ENCODE measurements around the gene IFITM5. TPM values are rescaled to one million over a fixed set of nuclear protein-coding genes. Genes with fewer than 3 reads are reported as not detected.

The IFITM5 gene
- total RNA-seq, 1 donor from 2014 or later: not detected

DNA sequence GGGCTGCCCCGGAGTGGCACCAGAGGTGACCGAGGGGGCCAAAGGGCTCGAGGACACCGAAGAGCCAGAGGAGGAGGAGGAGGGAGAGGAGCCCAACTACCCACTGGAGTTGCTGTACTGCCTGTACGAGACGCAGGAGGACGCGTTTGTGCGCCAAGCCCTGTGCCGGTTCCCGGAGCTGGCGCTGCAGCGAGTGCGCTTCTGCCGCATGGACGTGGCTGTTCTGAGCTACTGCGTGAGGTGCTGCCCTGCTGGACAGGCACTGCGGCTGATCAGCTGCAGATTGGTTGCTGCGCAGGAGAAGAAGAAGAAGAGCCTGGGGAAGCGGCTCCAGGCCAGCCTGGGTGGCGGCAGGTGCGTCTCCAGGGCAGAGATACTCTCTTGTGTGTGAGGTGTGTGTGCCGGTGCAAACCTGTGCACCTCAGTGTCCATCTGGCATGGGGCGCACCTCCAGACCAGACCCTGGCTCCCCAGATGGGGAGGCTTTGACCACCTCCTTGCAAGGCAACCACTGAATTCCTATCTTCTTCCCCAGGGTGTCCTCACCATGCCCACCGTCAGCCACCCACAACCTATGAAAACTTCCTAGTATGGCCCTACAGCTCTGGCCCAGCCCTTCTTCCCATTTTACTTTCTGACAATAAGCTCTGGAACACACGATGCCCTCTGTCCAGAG is 17.7 kb downstream of the IFITM5 start:
- TF ChIP-seq CTCF (IDR thresholded peaks at IDR 0.05; ENCODE audit: partially characterized antibody, unreplicated experiment): no peak
- Mint-ChIP-seq H3K27me3 (ENCODE audit: unreplicated experiment) (peaks cover 22% of the 10 kb centered on the region), H3K4me1 (ENCODE audit: low read depth, unreplicated experiment) (peaks cover 3% of the 10 kb centered on the region), H3K27ac (ENCODE audit: unreplicated experiment) (no peak overlapping the region), H3K9me3 (ENCODE audit: unreplicated experiment) (peaks cover 13% of the 10 kb centered on the region), H3K4me3 (ENCODE audit: unreplicated experiment) (no peak overlapping the region), H3K36me3 (ENCODE audit: unreplicated experiment) (peaks cover 4% of the 10 kb centered on the region)
- no peak for DNase-seq

DNA sequence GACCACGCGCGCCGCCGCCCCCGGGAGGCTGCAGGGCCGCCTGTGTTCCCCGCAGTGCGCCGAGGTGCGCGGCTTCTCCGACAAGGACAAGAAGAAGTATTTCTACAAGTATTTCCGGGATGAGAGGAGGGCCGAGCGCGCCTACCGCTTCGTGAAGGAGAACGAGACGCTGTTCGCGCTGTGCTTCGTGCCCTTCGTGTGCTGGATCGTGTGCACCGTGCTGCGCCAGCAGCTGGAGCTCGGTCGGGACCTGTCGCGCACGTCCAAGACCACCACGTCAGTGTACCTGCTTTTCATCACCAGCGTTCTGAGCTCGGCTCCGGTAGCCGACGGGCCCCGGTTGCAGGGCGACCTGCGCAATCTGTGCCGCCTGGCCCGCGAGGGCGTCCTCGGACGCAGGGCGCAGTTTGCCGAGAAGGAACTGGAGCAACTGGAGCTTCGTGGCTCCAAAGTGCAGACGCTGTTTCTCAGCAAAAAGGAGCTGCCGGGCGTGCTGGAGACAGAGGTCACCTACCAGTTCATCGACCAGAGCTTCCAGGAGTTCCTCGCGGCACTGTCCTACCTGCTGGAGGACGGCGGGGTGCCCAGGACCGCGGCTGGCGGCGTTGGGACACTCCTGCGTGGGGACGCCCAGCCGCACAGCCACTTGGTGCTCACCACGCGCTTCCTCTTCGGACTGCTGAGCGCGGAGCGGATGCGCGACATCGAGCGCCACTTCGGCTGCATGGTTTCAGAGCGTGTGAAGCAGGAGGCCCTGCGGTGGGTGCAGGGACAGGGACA is 18.4 kb downstream of the IFITM5 start:
- TF ChIP-seq CTCF (IDR thresholded peaks at IDR 0.05; ENCODE audit: partially characterized antibody, unreplicated experiment): no peak
- Mint-ChIP-seq H3K4me1 (ENCODE audit: low read depth, unreplicated experiment) (peaks cover 3% of the 10 kb centered on the region), H3K9me3 (ENCODE audit: unreplicated experiment) (peaks cover 13% of the 10 kb centered on the region), H3K27ac (ENCODE audit: unreplicated experiment) (no peak overlapping the region), H3K36me3 (ENCODE audit: unreplicated experiment) (peaks cover 5% of the 10 kb centered on the region), H3K27me3 (ENCODE audit: unreplicated experiment) (peaks cover 22% of the 10 kb centered on the region), H3K4me3 (ENCODE audit: unreplicated experiment) (no peak overlapping the region)
- no peak for DNase-seq

DNA sequence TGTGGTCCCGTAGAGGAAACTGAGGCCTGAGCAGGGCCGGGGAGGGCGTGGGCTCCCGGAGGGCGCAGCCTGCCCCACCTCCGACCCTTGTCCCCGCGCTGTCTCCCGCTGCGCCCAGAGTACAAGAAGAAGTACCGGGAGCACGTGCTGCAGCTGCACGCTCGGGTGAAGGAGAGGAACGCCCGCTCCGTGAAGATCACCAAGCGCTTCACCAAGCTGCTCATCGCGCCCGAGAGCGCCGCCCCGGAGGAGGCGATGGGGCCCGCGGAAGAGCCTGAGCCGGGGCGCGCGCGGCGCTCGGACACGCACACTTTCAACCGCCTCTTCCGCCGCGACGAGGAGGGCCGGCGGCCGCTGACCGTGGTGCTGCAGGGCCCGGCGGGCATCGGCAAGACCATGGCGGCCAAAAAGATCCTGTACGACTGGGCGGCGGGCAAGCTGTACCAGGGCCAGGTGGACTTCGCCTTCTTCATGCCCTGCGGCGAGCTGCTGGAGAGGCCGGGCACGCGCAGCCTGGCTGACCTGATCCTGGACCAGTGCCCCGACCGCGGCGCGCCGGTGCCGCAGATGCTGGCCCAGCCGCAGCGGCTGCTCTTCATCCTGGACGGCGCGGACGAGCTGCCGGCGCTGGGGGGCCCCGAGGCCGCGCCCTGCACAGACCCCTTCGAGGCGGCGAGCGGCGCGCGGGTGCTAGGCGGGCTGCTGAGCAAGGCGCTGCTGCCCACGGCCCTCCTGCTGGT is 19.2 kb downstream of the IFITM5 start:
- peak overlapping the region; percentile 59 for H3K4me3 Mint-ChIP-seq (ENCODE audit: unreplicated experiment)
- no peak for TF ChIP-seq CTCF (IDR thresholded peaks at IDR 0.05; ENCODE audit: partially characterized antibody, unreplicated experiment)
- H3K27me3 Mint-ChIP-seq (ENCODE audit: unreplicated experiment): peaks cover 22% of the 10 kb centered on the region
- H3K9me3 Mint-ChIP-seq (ENCODE audit: unreplicated experiment): peaks cover 14% of the 10 kb centered on the region
- no peak for DNase-seq
- no peak overlapping the region for H3K27ac Mint-ChIP-seq (ENCODE audit: unreplicated experiment)
- H3K4me1 Mint-ChIP-seq (ENCODE audit: low read depth, unreplicated experiment): peaks cover 3% of the 10 kb centered on the region
- peaks cover 5% of the 10 kb centered on the region for H3K36me3 Mint-ChIP-seq (ENCODE audit: unreplicated experiment)

DNA sequence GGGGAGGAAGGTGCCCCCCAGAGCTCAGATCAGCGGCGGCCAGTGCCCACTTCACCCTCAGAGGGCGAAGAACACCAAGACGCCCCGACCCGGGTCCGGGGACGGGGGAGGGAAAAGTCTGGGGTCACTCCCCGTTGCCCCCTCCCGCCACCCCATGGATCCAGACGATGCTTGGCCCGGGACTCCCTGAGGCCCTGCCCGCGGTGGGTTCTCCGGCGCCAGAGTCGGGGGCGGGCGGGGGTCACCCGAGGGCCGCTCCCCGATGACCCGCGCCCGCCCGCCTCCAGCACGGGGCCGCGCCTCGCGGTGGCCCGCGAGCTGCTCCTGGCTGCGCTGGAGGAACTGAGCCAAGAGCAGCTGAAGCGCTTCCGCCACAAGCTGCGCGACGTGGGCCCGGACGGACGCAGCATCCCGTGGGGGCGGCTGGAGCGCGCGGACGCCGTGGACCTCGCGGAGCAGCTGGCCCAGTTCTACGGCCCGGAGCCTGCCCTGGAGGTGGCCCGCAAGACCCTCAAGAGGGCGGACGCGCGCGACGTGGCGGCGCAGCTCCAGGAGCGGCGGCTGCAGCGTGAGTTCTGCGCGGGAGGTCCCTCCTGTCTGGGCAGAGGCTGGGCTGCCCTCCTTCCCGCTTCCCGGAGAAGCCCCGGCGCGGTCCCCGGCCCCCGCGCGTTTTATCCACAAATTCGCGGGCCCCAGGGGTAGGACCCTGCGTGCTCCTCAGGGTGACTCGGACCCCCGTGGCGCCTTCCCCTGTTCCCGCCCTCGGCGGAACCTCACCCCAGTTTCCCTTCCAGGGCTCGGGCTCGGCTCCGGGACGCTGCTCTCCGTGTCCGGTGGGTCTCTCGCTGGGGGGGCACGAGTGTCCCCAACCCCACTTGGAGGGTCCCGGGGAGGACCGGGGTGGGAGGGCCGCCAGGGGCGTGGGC is 20.0 kb downstream of the IFITM5 start:
- no peak overlapping the region for H3K4me3 Mint-ChIP-seq (ENCODE audit: unreplicated experiment)
- peaks cover 22% of the 10 kb centered on the region for H3K27me3 Mint-ChIP-seq (ENCODE audit: unreplicated experiment)
- DNase-seq: no peak
- no peak overlapping the region for H3K27ac Mint-ChIP-seq (ENCODE audit: unreplicated experiment)
- H3K9me3 Mint-ChIP-seq (ENCODE audit: unreplicated experiment): peaks cover 12% of the 10 kb centered on the region
- H3K36me3 Mint-ChIP-seq (ENCODE audit: unreplicated experiment): peaks cover 5% of the 10 kb centered on the region
- no peak for TF ChIP-seq CTCF (IDR thresholded peaks at IDR 0.05; ENCODE audit: partially characterized antibody, unreplicated experiment)
- H3K4me1 Mint-ChIP-seq (ENCODE audit: low read depth, unreplicated experiment): peaks cover 3% of the 10 kb centered on the region
